Thyroid gland (tissue), 4 donors: ENCODE data around the gene SETD1B. TPM values are rescaled to one million over a fixed set of nuclear protein-coding genes. Genes with fewer than 3 reads are reported as not detected.
"Not testable (repeated sequence)": the region's sequence is repeated elsewhere in the genome, so short reads cannot be mapped to it uniquely, and the experiment has no call there.

ENCODE experiments used
- DNase-seq, 2 donors: peaks; one replicate each; pipeline ENCODE4 v3.0.0-alpha.2; 2019
- H3K27ac ChIP-seq, 3 donors: fragments of 200-600 bp; sonication (generic); 1 replicate in 2 of 3; 2 replicates in 1 of 3; pipeline ENCODE4 v1.5.1; 2016 to 2019; ENCODE audit warnings: mild to moderate bottlenecking in 1 of 3, moderate library complexity in 1 of 3
- H3K27me3 ChIP-seq: fragments of 200-600 bp; sonication (generic); one replicate; pipeline ENCODE4 v1.5.1; 2019
- H3K36me3 ChIP-seq, 2 donors: fragments of 200-600 bp; sonication (generic); one replicate each; pipeline ENCODE4 v1.5.1; 2016 to 2019
- H3K4me1 ChIP-seq, 2 donors: fragments of 200-600 bp; sonication (generic); one replicate each; pipeline ENCODE4 v1.5.1; 2017 to 2019
- H3K4me3 ChIP-seq, 3 donors: fragments of 200-600 bp; sonication (generic); replicated peaks in 1 of 3; 1 replicate in 2 of 3; 2 replicates in 1 of 3; pipeline ENCODE4 v1.5.1; 2016; ENCODE audit warnings: mild to moderate bottlenecking in 1 of 3
- H3K9me3 ChIP-seq: fragments of 200-600 bp; sonication (generic); one replicate; pipeline ENCODE4 v1.5.1; 2017
- POLR2A ChIP-seq, 2 donors: fragments of 450-650 bp; IDR thresholded peaks; one replicate each; pipeline ENCODE4 v1.6.1; 2017; ENCODE audit warnings: antibody characterized with exemption in 2 of 2, mild to moderate bottlenecking in 2 of 2, moderate library complexity in 1 of 2
- WGBS, 2 donors: methylation state at CpG; one replicate each; pipeline ENCODE4 v1.1.5; 2017; 5-methylcytosine and 5-hydroxymethylcytosine counted together
- intact Hi-C: fragments of 100-400 bp; cut with DNase I; formaldehyde crosslinking; loops from one replicate; pipeline ENCODE4 v1.15.1; 2023
- total RNA-seq, 4 donors: library from RNA; depleted of rRNA; stranded (reverse); fragments of >200 nt; gene quantifications; one replicate each; pipeline ENCODE4 v1.2.3, GENCODE V29; 2016
- TF ChIP-seq, protein P1 (sequence below), 6 experiments: fragments of 200-600 bp in 3 of 6; fragments of 450-650 bp in 3 of 6; sonication (generic) in 3 of 6; IDR thresholded peaks; one replicate each; pipeline ENCODE4 v1.5.1; 2016 to 2019; ENCODE audit warnings: antibody characterized with exemption in 6 of 6, mild to moderate bottlenecking in 2 of 6, inconsistent platforms in 1 of 6, moderate library complexity in 1 of 6

Gene SETD1B
- total RNA-seq = 10 to 100 TPM in 3 of 4 donors, 1 to 10 TPM in 1; 7.3 to 16.5 (median 11.7) TPM

DNA sequence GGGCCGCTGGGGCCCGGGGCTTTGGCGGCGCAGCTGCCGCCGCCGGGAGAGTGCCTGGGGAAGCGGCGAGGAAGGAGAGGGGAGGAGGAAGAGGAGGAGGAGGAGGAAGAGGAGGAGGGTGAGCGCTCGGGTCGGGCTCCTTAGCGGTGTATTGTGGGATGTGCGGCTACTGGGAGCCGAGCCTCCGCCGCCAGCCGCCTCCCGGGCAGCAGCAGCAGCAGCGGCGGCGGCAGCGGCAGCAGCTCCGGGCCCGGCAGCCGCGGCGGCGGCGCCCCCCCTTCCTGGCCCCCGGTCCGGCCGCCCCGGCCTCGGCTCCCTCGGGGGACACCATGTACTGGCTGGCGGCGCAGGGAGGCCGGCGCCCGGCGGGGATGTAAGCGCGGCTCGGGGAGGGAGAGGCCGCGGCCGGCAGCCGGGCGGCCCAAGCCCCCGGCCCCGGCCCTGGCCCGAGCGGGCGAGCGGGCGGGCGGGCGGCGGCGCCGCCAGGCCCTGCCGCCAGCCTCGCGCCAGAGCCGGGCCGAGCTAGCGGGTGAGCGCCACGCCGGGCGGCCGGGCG, at the start of gene SETD1B:
SETD1B (plus strand) TSS at position 149 of the 556 bp plus-strand sequence. CDS start 729 bp downstream, outside the sequence.
- H3K27me3 ChIP-seq = no peaks in the 10 kb centered on the region
- peak within 1 kb of the TSS; percentile 100 for H3K27ac ChIP-seq
- 1 to 3% methylated on average over 14 to 18 of the region's 74 CpGs for WGBS, 2 donors
- TF ChIP-seq, protein P1, sequence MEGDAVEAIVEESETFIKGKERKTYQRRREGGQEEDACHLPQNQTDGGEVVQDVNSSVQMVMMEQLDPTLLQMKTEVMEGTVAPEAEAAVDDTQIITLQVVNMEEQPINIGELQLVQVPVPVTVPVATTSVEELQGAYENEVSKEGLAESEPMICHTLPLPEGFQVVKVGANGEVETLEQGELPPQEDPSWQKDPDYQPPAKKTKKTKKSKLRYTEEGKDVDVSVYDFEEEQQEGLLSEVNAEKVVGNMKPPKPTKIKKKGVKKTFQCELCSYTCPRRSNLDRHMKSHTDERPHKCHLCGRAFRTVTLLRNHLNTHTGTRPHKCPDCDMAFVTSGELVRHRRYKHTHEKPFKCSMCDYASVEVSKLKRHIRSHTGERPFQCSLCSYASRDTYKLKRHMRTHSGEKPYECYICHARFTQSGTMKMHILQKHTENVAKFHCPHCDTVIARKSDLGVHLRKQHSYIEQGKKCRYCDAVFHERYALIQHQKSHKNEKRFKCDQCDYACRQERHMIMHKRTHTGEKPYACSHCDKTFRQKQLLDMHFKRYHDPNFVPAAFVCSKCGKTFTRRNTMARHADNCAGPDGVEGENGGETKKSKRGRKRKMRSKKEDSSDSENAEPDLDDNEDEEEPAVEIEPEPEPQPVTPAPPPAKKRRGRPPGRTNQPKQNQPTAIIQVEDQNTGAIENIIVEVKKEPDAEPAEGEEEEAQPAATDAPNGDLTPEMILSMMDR (IDR thresholded peaks at IDR 0.05) = no peak
- peak; percentile 32 to 79 for TF ChIP-seq POLR2A (IDR thresholded peaks at IDR 0.05)
- H3K9me3 ChIP-seq = no peaks in the 10 kb centered on the region
- peak; percentile 63 to 68 for DNase-seq
- intact Hi-C loops = no loop called here
- peaks cover 8 to 12% of the 10 kb centered on the region in 2 donors for H3K36me3 ChIP-seq
- peak within 1 kb of the TSS; percentile 58 to 89 (median 62) for H3K4me3 ChIP-seq
- H3K4me1 ChIP-seq = peaks cover 27 to 42% of the 10 kb centered on the region in 2 donors

DNA sequence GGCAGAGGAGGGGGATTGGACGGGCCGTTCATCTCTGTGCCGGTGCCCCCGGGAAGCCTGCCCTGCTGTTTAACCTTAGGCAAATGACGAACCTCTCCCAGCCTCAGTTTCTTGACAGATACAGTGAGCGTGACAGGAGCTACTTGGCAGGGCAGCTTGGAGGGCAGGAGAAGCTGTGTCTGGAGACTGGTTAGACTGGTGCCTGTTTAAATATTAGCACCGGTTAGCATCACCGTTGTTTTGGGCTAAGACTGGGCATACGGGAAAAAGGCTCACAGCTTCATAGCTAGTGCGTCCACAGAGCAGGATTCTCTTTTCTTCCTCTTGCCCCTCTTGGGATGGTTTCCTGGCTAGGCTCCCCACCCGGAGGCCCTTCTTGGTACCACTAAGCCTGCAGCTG, 49.0 kb upstream of the SETD1B start:
- Histone ChIP-seq H3K27ac (peak overlapping the region in 2 of 3 donors; percentile 77 to 81), H3K4me1 (peaks cover 28 to 29% of the 10 kb centered on the region in 2 donors), H3K36me3 (no peaks in the 10 kb centered on the region), H3K4me3 (no peak overlapping the region), H3K27me3 (no peaks in the 10 kb centered on the region), H3K9me3 (no peaks in the 10 kb centered on the region)
- TF ChIP-seq, protein P1 (IDR thresholded peaks at IDR 0.05) = no peak
- TF ChIP-seq POLR2A (IDR thresholded peaks at IDR 0.05) = no peak
- intact Hi-C loops = no loop called here
- DNase-seq = no peak
- 91 to 98% methylated on average over 11 of the region's 11 CpGs for WGBS, 2 donors

DNA sequence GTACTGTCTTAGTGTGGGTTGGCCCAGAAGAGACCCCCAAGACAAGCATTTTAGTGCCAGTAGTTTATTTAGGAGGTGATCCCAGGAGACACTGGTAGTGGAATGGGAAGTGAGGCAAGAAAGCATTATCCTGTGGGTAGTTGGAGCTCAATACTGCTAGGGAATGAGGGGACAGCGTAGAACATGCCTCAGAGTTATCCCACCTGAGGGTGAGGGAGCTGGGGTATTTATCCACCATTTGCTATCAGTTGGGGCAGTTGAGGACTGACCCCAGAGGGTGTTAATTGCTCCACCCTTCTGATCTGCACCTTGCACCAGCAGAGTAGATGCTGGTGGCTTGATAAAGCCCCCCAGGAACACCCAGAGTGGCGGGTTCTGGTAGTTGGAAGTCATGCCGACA, 48.2 kb upstream of the SETD1B start:
- Histone ChIP-seq H3K27ac (peak overlapping the region in 1 of 3 donors; percentile 77), H3K4me1 (peaks cover 28 to 29% of the 10 kb centered on the region in 2 donors), H3K36me3 (no peaks in the 10 kb centered on the region), H3K27me3 (no peaks in the 10 kb centered on the region), H3K4me3 (no peak overlapping the region), H3K9me3 (no peaks in the 10 kb centered on the region)
- intact Hi-C loops = no loop called here
- 92 to 100% methylated on average over 2 to 3 of the region's 3 CpGs for WGBS, 2 donors
- TF ChIP-seq, protein P1 (IDR thresholded peaks at IDR 0.05) = no peak
- TF ChIP-seq POLR2A (IDR thresholded peaks at IDR 0.05) = no peak
- DNase-seq = no peak

DNA sequence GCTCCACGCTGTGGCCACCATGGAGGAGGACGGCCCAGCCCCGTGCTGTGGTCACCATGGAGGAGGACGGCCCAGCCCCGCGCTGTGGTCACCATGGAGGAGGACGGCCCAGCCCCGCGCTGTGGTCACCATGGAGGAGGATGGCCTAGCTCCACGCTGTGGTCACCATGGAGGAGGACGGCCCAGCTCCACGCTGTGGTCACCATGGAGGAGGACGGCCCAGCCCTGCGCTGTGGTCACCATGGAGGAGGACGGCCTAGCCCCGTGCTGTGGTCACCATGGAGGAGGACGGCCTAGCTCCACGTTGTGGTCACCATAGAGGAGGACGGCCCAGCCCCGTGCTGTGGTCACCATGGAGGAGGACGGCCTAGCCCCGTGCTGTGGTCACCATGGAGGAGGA, 45.3 kb upstream of the SETD1B start:
- H3K36me3 ChIP-seq, intact Hi-C loops, H3K27me3 ChIP-seq, DNase-seq, H3K4me3 ChIP-seq, H3K9me3 ChIP-seq, H3K27ac ChIP-seq: not testable (repeated sequence)
- peaks cover 33 to 34% of the 10 kb centered on the region in 2 donors for H3K4me1 ChIP-seq
- WGBS, 2 donors = 91 to 94% methylated on average over 14 to 15 of the region's 22 CpGs

DNA sequence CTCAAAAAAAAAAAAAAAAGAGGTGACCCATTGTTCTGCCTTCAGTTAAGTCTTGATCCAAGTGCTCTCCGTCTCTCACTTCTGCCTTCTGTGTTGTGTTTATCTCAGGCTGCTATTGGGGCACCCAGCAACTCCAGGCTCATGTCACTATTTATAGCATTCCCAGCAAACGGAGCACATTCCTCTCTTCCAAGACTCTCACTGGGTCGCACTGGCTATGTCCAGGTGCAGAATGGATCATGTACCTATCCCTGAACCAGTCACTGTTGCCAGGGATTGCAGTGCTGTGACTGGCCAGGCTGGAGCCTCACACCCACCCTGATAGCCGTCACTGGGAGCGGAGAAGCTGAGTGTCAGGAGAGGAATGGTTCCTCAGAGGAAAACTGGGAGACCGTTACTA, 41.5 kb upstream of the SETD1B start:
- H3K27me3 ChIP-seq = no peaks in the 10 kb centered on the region
- 58 to 67% methylated on average over 6 of the region's 6 CpGs for WGBS, 2 donors
- H3K4me3 ChIP-seq = no peak overlapping the region
- peaks cover 25 to 26% of the 10 kb centered on the region in 2 donors for H3K4me1 ChIP-seq
- intact Hi-C loops = no loop called here
- H3K27ac ChIP-seq = peak overlapping the region in 2 of 3 donors; percentile 47 to 52
- peak; percentile 54 to 65 for DNase-seq
- H3K36me3 ChIP-seq = no peaks in the 10 kb centered on the region
- TF ChIP-seq, protein P1 (IDR thresholded peaks at IDR 0.05) = no peak
- peak in 1 of 2 donors; percentile 15 for TF ChIP-seq POLR2A (IDR thresholded peaks at IDR 0.05)
- H3K9me3 ChIP-seq = no peaks in the 10 kb centered on the region
